H1 (cell line): ENCODE results near the gene SMYD3.

ENCODE experiments used
- BRCA1 ChIP-seq: IDR thresholded peaks from 2 replicates; pipeline ENCODE4 v1.6.1; 2012; ENCODE audit warnings: low read depth, low read length, improper control_type of control experiment
- CTCF ChIP-seq, 3 experiments: IDR thresholded peaks; 1 replicate in 2 of 3; 2 replicates in 1 of 3; pipeline versions ENCODE4 v1.5.1 to v1.6.1; 2011; ENCODE audit warnings: low read length in 3 of 3, mild to moderate bottlenecking in 3 of 3, inconsistent platforms in 2 of 3, low read depth in 1 of 3, moderate library complexity in 1 of 3; ENCODE audit not compliant: insufficient read depth in 1 of 3; ENCODE audit errors: control extremely low read depth in 1 of 3
- GTF2F1 ChIP-seq: IDR thresholded peaks from 2 replicates; pipeline ENCODE4 v1.6.1; 2012; ENCODE audit warnings: low read depth, low read length, improper control_type of control experiment, borderline replicate concordance
- JUND ChIP-seq: IDR thresholded peaks from 2 replicates; pipeline ENCODE4 v1.6.1; 2011; ENCODE audit warnings: mild to moderate bottlenecking, improper control_type of control experiment, low read length
- MAX ChIP-seq: IDR thresholded peaks from 2 replicates; pipeline ENCODE4 v1.6.1; 2012; ENCODE audit warnings: inconsistent platforms
- POLR2AphosphoS5 ChIP-seq: IDR thresholded peaks from 2 replicates; pipeline ENCODE4 v1.6.1; 2011; ENCODE audit warnings: low read depth, low read length
- SUZ12 ChIP-seq: fragments of 200-600 bp; sonication (generic); IDR thresholded peaks from 2 replicates; pipeline ENCODE4 v1.6.1; 2012; ENCODE audit warnings: mild to moderate bottlenecking, inconsistent platforms, low read length, moderate library complexity, mixed read lengths

GRCh38 chr1:246258250-246258649 is 248.8 kb downstream of the SMYD3 start:
- no peak for TF ChIP-seq POLR2AphosphoS5
- no peak for TF ChIP-seq GTF2F1
- TF ChIP-seq SUZ12: no peak
- no peak for TF ChIP-seq JUND
- TF ChIP-seq CTCF (IDR thresholded peaks at IDR 0.05; ENCODE audit: control extremely low read depth in 1 of 3, insufficient read depth in 1 of 3, low read depth in 1 of 3, low read length in 3 of 3): no peak
- no peak for TF ChIP-seq BRCA1
- TF ChIP-seq MAX: no peak
